HG03432 (cell line): ENCODE measurements around the gene CHIA.

ENCODE experiments used
- ATAC-seq: cut with Tn5 transposase; IDR thresholded peaks from one replicate; pipeline ENCODE4 v1.9.1; 2021; ENCODE audit warnings: mild to moderate bottlenecking, moderate library complexity; ENCODE audit not compliant: unreplicated experiment

The CHIA gene

GRCh38 chr1:111290630-111291029 is at the start of gene CHIA:
CHIA (plus strand) TSS chr1:111290851; CDS start chr1:111310468, 19,617 bp downstream.
- no peak for ATAC-seq

DNA sequence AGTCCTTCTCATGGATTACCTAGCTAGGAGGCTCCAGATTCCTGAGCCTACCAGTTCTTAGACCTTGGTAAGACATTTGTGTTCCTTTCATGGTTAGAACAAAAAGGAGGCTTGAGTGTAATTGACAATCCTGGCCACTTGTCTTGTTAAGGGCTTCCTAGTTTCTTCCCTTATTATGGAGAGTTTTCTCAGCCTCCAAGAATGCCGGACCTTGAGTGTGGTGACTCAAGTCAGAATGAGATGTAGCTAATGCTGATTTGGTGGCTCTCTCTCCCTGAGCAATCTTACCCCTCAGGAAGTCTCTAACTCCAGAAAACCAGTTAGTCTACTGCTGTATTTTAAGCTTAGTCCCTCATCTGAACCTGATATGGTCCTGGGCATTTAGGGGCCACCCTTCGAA is 48.9 kb upstream of the CHIA start:
- ATAC-seq = no peak

DNA sequence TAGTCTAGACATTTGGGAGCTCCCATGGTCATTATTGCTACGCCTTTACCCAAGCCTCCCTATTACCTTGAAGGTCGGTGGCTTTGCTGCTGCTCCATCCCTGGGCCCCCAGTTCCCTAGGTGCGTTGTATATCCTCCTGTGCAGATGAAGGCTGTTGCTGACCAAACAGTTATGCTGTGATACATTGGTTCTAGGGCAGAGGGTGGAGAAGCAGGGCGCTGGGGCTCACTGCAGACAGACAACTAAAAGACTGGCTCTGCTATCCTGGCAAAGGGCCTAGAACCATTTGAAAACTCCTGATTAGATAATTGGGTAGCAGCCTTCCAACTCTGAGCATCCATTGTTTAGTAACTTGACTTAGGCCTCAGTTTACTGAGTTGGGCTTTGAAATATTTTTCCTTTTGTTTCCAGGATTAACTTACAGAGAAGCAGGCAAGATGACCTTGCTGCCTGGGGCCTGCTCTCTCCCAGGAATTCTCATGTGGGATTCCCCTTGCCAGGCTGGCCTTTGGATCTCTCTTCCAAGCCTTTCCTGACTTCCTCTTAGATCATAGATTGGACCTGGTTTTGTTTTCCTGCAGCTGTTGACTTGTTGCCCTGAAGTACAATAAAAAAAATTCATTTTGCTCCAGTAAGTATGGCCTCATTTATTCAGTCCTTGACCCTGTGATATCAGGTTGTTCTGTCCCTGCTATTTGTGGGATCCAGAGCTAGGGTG is 47.7 kb upstream of the CHIA start:
- no peak for ATAC-seq

- ATAC-seq = no peak
These were observed 43.4 kb upstream of the CHIA start for GRCh38 chr1:111247125-111247838.

GRCh38 chr1:111249960-111250359 is 40.7 kb upstream of the CHIA start:
- no peak for ATAC-seq

DNA sequence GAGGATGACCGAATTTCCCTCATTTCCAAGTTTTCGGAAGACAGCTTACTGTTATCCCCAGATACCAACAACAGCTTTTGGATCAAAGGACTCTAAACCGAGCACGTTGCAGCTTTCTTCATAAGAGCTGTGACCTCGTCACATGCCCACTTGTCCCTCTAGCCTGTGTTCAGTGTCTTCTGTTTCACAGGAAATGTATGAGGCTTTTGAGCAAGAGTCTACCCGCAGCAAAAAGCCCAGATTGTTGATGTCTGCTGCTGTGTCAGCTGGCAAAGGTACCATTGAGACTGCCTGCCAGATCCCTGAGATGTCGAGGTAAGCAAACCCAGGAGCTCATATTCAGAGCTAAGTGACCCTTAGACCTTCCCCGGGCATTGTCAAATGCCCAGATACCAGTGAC is 39.1 kb upstream of the CHIA start:
- ATAC-seq = no peak

- no peak for ATAC-seq
These were observed 37.9 kb upstream of the CHIA start for GRCh38 chr1:111252786-111253185.

DNA sequence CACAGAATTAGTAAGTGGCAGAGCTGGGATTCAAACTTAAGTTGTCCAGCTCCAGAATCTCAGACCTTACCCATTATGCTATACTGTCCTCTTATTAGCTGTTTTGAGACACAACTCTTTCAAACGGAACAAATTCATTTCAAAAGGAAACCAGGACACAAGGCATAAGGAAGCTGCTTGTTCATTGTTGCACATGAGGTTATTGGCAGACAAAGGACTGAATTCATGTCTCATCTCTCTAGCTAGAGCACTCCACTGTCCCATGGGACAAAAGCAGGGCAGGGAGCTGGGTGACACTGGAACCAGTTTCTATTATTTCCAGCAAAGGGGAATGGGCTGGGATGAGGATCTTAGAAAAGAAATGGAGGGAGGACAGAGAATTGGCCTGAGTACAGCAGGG is 36.8 kb upstream of the CHIA start:
- no peak for ATAC-seq

DNA sequence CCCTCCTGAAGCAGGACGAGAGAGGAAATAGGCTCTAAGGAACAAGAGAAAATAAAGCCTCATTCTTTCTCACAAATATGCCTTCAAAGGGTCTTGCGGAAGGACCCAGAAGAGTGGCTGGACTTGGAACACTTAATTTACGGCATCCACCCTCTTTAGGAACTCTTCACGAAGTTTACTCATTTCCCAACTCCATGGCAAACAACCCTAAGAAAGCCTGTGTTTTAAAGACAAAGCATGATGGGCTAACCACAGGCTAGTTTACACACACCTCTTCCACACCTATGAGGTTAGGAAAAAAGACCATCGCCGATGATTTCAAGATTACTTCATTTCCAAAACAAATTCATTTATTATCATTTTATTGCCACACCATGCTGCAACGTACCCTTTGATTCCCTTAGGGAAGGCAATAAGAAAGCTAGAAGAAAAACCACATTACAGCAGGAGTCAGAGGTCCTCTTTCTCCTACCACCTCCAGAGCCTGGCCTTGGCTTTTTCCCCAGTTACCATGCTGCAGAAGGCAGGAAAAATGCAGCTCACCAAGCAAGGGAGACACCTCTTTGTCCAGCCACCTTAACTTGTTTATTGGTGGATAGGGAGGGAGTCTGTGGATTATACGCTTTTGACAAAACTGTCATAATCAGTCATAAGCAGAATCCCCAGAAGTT is 33.5 kb upstream of the CHIA start:
- no peak for ATAC-seq

DNA sequence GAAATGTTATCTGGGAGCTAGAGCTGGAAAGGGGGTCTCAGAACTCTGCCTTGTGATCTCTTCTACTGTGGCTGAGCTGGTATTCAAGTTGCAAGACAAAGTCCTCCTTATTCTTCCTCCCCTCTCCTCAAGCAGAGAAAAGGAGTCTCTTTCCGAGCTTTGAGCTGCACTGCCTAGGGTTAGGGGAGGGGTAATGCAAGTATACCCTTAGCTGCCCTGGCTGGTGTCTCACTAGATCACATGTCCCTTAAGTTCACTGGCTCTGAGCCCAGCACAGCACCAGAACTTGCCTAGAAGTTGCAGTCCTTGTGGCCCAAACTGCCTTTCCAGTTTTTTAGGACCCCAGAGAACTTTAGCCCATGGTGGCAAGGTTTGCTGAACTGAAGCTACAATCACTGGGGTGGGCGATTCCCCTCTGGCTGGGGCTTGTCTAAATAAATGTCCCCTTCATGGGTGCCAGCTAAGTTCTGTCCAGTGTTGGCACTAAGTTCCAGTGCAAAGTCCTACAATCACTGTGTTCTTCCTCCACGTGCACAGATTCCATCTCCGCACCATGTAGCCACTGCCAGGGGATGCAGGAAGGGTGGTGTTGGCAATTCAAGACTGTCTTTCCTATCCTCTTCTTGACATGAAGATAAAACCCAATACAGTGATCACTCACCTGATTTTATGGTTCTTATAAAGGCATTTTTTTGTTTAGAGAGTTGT is 22.7 kb upstream of the CHIA start:
- ATAC-seq = no peak

DNA sequence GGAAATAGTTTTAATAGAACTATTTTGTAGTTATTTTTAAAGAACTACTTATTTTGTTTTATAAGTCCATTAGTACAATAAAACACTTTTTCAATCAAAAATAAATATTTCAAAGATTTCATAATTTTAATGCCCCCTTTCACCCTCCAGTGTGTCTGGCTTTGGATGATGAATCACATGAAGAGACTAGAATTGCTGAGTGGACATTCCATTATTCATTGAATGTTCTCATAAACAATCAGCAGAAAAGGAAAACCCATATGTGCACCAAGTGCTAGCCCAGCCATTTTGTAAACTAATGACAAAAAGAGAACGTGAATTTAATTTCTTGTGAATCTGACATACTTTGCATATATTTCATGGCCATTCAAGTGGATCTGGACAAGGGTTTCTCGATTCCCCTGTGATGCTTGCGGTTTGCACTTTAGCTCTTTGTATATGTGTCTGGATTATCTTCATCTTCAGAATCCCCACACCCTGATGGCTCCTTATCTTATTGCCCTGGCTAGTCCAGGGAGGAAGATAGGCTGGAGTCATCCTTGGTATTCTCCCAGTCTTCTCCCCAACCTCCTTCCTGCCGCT is 20.7 kb upstream of the CHIA start:
- ATAC-seq = no peak

DNA sequence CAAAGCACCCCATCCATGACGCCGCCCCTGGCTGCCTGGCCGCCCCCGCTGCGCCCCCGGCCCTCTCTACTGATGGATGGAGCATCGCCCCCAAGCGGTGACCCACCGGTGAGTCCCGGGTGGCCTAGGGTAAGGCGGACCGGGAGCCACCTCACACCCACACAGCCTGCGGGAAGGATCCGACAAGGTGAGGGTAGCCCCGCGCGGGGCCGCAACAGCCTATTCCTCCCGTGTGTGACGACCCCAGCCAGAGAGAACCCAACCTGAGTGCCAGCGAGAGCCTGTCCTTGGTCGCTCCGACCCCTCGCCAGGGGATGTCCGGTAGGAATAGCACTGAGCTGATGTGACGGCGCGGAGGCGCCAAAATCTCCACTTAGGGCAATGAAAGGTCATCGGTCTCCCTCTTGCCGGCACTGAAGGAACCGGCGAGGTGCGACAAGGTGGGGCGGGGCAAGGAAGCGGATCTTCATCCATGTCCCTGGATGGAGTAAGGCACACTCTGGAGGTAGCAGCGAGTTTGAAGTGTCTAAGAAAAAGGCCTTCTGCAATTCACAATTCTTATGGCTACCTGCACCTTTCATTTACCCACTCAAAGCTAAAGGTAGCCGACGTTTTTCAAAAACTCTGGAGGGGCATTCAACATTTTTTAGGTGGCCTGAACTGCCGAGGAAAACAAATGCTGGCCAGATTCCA is 19.7 kb upstream of the CHIA start:
- no peak for ATAC-seq

DNA sequence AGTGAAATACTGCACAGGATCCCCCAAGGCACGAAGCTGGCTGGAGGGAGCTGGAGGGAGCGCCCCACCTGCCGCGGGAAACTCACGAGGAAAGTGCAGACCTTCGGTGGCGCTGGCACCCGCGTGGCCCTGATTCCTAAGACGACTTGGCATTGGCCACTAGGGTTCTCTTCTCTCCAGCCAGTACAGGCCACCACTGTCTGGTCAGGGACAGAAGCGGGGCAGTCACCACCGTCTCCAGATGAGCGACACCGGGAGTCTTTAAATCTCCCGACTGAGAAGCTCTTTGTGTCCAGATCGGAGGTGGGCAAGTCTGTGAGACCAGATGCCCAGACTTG is 19.2 kb upstream of the CHIA start:
- ATAC-seq = no peak

- ATAC-seq = no peak
These were observed 18.6 kb upstream of the CHIA start for GRCh38 chr1:111272081-111272480.

GRCh38 chr1:111274653-111275052 is 16.0 kb upstream of the CHIA start:
- no peak for ATAC-seq

- no peak for ATAC-seq
These were observed 15.6 kb upstream of the CHIA start for GRCh38 chr1:111275079-111275478.

- no peak for ATAC-seq
These were observed 14.7 kb upstream of the CHIA start for GRCh38 chr1:111275780-111276433.

DNA sequence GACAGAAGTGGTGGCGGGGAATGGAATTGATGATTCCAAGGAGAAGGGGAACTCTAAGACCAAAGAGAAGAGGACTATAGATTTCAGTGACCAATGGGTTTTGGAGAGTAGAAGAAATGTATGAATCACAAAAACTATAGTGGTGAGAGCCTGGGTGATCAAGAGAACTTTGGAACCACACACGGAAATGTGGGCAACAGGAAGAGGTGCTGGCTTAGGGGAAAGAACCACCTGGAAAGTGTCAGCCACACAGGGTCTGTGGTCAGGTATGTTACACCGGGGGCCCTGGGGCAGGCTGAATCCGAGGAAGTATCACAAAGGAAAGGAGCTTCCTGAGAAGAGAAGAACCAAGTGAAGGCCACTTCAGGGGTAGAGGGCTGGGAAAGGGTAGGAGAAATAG is 11.5 kb upstream of the CHIA start:
- no peak for ATAC-seq

DNA sequence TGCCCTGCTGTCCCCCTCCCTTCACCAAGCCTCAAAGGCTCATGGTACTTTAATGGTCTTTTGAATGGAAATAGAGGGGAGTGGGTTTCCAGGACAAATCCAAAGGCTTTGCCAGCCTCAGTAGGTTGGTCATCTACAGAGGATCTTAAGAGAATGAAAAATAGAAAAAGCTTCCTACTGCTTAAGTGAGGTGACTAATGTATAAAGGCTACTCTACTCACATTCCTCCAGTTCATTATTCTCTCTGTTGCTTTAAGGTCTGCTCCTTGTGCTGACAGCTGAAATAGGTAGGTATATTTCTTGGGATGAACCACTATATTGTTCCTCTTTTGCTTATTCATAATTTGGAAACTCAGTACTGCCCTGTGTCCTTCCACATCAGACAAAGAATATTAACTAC is 10.4 kb upstream of the CHIA start:
- ATAC-seq = no peak

- no peak for ATAC-seq
These were observed 9.2 kb upstream of the CHIA start for GRCh38 chr1:111281411-111281810.
